Loucy (cell line): ENCODE results near the gene DLG2.

Experiments
- H2AFZ ChIP-seq: fragments of 200-600 bp; sonication (generic); 2 replicates; pipeline ENCODE4 v1.6.0; 2016; ENCODE audit warnings: antibody characterized with exemption, mild to moderate bottlenecking, low read length, moderate library complexity
- H3F3A ChIP-seq: fragments of 200-600 bp; 2 replicates; pipeline ENCODE4 v1.6.0; 2016; ENCODE audit warnings: antibody characterized with exemption, low read depth, mild to moderate bottlenecking
- H3K27me3 ChIP-seq: fragments of 200-600 bp; sonication (generic); 2 replicates; pipeline ENCODE4 v1.6.1; 2014; ENCODE audit warnings: low read length, mild to moderate bottlenecking; ENCODE audit not compliant: insufficient read depth, poor library complexity, severe bottlenecking
- H3K36me3 ChIP-seq: fragments of 200-600 bp; sonication (generic); 2 replicates; pipeline ENCODE4 v1.6.1; 2016; ENCODE audit warnings: low read length; ENCODE audit not compliant: insufficient read depth
- H3K4me1 ChIP-seq: fragments of 200-600 bp; sonication (generic); 2 replicates; pipeline ENCODE4 v1.5.1; 2014; ENCODE audit warnings: low read length, mild to moderate bottlenecking; ENCODE audit not compliant: insufficient read depth, poor library complexity, severe bottlenecking
- H3K4me2 ChIP-seq: fragments of 200-600 bp; sonication (generic); 2 replicates; pipeline ENCODE4 v1.6.0; 2014; ENCODE audit warnings: antibody characterized with exemption, low read length, low read depth, mild to moderate bottlenecking; ENCODE audit not compliant: poor library complexity, severe bottlenecking
- H3K4me3 ChIP-seq: fragments of 200-600 bp; sonication (generic); 2 replicates; pipeline ENCODE4 v1.5.1; 2014; ENCODE audit warnings: low read length, mild to moderate bottlenecking, mixed read lengths; ENCODE audit not compliant: poor library complexity, severe bottlenecking
- H3K79me2 ChIP-seq: fragments of 200-600 bp; sonication (generic); 2 replicates; pipeline ENCODE4 v1.6.1; 2014; ENCODE audit warnings: low read length; ENCODE audit not compliant: insufficient read depth
- H3K9ac ChIP-seq: fragments of 200-600 bp; sonication (generic); 2 replicates; pipeline ENCODE4 v1.6.0; 2014; ENCODE audit warnings: mild to moderate bottlenecking, low read depth, low read length, moderate library complexity; ENCODE audit not compliant: poor library complexity, severe bottlenecking
- H3K9me2 ChIP-seq: fragments of 200-600 bp; sonication (generic); replicated peaks from 2 replicates; pipeline ENCODE4 v1.6.1; 2016; ENCODE audit warnings: low read depth, low read length, mixed read lengths
- H3K9me3 ChIP-seq: fragments of 200-600 bp; sonication (generic); 2 replicates; pipeline ENCODE4 v1.6.1; 2014; ENCODE audit warnings: mild to moderate bottlenecking, antibody characterized with exemption, low read length, low read depth; ENCODE audit not compliant: insufficient read depth
- H4K20me1 ChIP-seq: fragments of 200-600 bp; sonication (generic); 2 replicates; pipeline ENCODE4 v1.6.0; 2014; ENCODE audit warnings: antibody characterized with exemption, low read length, mild to moderate bottlenecking; ENCODE audit not compliant: insufficient read depth, poor library complexity, severe bottlenecking
- EZH2phosphoT487 ChIP-seq: fragments of 200-600 bp; IDR thresholded peaks from 2 replicates; pipeline ENCODE4 v1.6.1; 2018; ENCODE audit warnings: antibody characterized with exemption, mild to moderate bottlenecking, moderate library complexity, borderline replicate concordance
- TF ChIP-seq, protein P1 (sequence below): fragments of 200-600 bp; sonication (generic); conservative IDR thresholded peaks from 2 replicates; pipeline ENCODE4 v1.5.1; 2014; ENCODE audit warnings: mild to moderate bottlenecking, antibody characterized with exemption, low read length

DLG2 gene

DNA sequence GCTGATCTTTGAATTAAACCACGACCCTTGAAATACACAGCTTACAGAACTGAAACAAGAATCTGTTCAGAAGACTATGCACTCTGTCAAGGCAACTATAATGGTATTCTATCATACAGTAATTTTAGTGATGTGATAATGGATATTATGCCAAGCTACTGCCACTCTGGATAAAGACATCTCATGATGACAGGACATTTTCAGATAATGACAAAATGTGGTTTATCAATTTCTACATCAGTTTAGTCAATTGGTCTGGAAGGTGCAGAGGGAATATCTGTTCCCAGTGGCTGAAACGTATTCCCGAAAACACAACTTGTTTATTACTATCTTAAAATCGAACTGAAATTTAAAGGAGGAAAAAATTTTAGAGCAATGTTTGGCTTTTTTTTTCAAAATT is 1331.3 kb downstream of the DLG2 start:
- TF ChIP-seq, protein P1, sequence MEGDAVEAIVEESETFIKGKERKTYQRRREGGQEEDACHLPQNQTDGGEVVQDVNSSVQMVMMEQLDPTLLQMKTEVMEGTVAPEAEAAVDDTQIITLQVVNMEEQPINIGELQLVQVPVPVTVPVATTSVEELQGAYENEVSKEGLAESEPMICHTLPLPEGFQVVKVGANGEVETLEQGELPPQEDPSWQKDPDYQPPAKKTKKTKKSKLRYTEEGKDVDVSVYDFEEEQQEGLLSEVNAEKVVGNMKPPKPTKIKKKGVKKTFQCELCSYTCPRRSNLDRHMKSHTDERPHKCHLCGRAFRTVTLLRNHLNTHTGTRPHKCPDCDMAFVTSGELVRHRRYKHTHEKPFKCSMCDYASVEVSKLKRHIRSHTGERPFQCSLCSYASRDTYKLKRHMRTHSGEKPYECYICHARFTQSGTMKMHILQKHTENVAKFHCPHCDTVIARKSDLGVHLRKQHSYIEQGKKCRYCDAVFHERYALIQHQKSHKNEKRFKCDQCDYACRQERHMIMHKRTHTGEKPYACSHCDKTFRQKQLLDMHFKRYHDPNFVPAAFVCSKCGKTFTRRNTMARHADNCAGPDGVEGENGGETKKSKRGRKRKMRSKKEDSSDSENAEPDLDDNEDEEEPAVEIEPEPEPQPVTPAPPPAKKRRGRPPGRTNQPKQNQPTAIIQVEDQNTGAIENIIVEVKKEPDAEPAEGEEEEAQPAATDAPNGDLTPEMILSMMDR: no peak
- TF ChIP-seq EZH2phosphoT487: no peak

DNA sequence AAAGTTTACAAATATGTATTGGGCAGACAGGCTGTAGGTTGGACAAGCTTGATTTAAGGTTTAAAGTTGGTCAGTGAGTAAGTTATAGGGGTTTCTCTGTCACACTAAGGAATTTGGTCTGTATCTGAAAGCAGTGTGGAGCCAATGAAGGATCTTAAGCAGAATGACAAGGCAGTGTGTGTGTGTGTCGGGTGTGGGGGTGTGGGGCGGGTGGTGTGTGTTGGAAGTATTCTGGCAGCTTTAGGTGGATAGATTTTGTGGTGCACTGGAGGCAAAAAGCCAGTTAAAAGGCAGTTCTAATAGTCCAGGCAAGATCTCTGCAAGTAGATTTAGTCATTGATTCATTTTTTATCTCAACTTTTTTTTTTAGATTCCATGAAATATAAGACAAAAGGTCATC is 1334.2 kb downstream of the DLG2 start:
- no peak overlapping the region for H3K4me2 ChIP-seq
- H2AFZ ChIP-seq: no peak overlapping the region
- H3F3A ChIP-seq: no peaks in the 10 kb centered on the region
- H3K27me3 ChIP-seq: no peaks in the 10 kb centered on the region
- no peaks in the 10 kb centered on the region for H3K79me2 ChIP-seq
- no peaks in the 10 kb centered on the region for H3K9me3 ChIP-seq
- no peaks in the 10 kb centered on the region for H3K36me3 ChIP-seq
- no peak overlapping the region for H3K9ac ChIP-seq
- no peaks in the 10 kb centered on the region for H3K9me2 ChIP-seq
- H3K4me1 ChIP-seq: no peaks in the 10 kb centered on the region
- no peaks in the 10 kb centered on the region for H4K20me1 ChIP-seq
- TF ChIP-seq, protein P1: no peak
- TF ChIP-seq EZH2phosphoT487: no peak
- H3K4me3 ChIP-seq: no peak overlapping the region

More for the DNA sequence above, 1331.3 kb downstream of the DLG2 start:
- H3K9ac ChIP-seq: no peak overlapping the region
- H4K20me1 ChIP-seq: no peaks in the 10 kb centered on the region
- no peaks in the 10 kb centered on the region for H3K4me1 ChIP-seq
- H3K36me3 ChIP-seq: no peaks in the 10 kb centered on the region
- H3F3A ChIP-seq: no peaks in the 10 kb centered on the region
- no peaks in the 10 kb centered on the region; the same call in 1 of the 2 replicates for H3K9me3 ChIP-seq
- H3K4me2 ChIP-seq: no peak overlapping the region
- H3K9me2 ChIP-seq: 0 out of 2 replicates have a peak, but pooled peaks cover 7% of the 10 kb centered on the region
- H2AFZ ChIP-seq: no peak overlapping the region
- no peak overlapping the region for H3K4me3 ChIP-seq
- H3K79me2 ChIP-seq: no peaks in the 10 kb centered on the region
- H3K27me3 ChIP-seq: no peaks in the 10 kb centered on the region

DNA sequence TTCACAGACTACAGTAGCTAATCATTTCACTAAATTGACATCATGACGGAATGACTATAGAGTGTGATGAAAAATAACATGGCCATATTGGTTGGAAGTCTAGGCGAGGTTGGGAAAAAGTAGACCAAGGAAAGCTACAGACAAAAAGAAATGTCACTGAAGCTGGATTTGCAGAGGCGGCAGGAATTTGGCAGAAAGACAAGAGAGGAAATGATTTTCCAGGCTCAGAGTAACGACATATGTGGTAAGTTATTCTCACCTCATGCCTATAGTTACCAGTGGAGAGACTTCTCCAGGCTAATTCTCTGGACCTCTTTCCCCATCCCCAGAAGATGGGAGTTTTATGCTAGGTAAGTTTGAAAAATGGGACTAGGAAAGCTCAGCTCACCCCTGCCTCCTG is 1335.1 kb downstream of the DLG2 start:
- Histone ChIP-seq H3K9me2 (no peaks in the 10 kb centered on the region), H3F3A (no peaks in the 10 kb centered on the region), H3K4me2 (no peak overlapping the region), H3K4me1 (no peaks in the 10 kb centered on the region), H4K20me1 (no peaks in the 10 kb centered on the region), H3K9ac (no peak overlapping the region), H3K79me2 (no peaks in the 10 kb centered on the region), H3K27me3 (no peaks in the 10 kb centered on the region), H3K9me3 (no peaks in the 10 kb centered on the region), H3K4me3 (no peak overlapping the region), H3K36me3 (no peaks in the 10 kb centered on the region), H2AFZ (no peak overlapping the region)
- TF ChIP-seq EZH2phosphoT487: no peak
- TF ChIP-seq, protein P1: no peak
